Pulmonary artery endothelial cell (primary cell): ENCODE results near the gene MCRIP1. TPM values are rescaled to one million over a fixed set of nuclear protein-coding genes. Genes with fewer than 3 reads are reported as not detected.

Source experiments
- DNase-seq: peaks from one replicate; pipeline ENCODE4 v3.0.0-alpha.2; 2011; ENCODE audit warnings: low read depth, low spot score
- total RNA-seq: library from RNA; depleted of rRNA; stranded (reverse); fragments of >200 nt; gene quantifications from 2 replicates; pipeline ENCODE4 v1.2.3, GENCODE V29; 2014

MCRIP1 gene
- total RNA-seq, 1 donor from 2014 or later = 149 TPM

DNA sequence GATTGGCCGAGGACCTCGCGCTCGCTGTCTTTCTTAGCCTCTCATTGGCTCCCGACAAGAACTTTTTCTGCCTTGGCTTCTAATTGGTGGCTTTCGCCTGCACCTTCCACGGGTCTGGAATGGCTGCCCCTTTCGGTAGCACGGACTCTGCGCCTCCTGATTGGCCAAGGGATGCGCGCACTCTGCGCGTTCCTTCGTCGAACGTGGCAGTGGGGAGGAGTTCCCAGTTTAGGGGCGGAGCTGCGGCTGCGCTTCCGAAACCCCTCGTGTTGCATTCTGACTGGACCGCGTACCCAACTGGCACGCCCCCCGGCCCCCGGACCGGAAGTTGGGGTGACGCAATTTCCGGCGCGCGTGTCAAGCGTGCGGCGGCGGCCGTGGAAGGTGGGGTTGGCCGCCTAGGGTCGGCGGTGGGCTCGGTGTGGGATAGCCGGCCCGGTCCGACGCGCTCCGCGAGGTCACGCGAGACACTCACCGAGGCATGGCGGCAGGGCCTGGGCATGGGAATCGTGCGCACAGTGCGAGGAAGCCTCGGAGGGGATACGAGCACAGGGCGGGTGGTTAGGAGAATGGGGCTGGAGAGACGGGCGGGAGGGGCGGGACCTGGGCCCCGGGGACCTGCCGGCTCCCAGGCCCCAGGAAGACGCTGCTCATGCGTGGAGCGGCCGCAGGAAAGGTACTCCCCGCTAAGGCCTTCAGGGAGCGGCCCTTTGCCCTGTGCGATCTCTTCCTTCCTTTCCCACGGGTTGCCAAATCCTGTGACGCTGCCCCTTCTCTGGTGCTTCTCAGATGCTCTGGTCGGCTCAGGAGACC lies 27.9 kb upstream of the MCRIP1 start:
- peak; percentile 100 for DNase-seq

DNA sequence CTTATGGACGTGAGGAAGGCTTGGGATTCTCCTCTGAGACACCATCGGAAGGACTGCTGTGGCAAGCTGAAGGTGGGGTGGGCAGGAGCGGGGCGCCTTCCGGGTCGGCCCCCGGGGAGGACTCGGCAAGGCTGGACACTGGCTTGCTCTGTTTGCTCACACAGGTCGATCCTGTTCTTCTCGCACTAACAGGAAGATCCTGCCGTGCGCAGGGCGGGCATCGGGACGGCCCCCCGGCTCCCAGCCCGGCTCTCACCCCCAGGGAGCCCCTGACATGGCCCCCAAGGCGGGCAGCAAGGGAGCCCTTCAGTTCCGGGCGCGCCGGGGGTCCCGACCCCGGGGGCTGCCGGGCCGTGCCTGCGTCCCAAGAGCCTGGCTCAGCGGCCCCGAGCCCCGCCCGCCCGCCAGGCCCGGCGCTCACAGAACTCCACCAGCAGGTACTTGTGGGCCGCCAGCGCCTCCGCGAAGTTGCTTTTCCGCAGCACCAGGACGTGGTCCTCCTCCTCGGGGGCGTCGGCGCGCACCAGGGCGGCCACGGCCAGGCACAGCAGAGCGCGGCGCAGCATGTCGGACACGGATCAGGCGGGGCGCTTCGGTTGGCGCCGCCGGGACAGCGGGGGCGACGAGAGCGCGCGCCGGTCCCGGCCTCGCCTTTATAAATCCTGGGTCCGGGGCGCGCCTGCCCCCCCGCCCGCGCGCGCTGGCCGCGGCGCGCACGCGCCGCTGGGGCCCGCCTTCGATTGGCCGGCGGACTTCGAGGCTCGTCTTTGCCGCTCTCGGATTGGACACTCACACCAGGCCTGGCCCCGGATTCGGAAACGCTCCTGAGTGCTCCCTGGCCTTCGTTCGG lies 27.0 kb upstream of the MCRIP1 start, which contains the start of gene P4HB:
TSS of gene P4HB (minus strand) at position 630 of the 850 bp plus-strand sequence. CDS start at position 566, 64 bp downstream.
- DNase-seq = no peak

DNA sequence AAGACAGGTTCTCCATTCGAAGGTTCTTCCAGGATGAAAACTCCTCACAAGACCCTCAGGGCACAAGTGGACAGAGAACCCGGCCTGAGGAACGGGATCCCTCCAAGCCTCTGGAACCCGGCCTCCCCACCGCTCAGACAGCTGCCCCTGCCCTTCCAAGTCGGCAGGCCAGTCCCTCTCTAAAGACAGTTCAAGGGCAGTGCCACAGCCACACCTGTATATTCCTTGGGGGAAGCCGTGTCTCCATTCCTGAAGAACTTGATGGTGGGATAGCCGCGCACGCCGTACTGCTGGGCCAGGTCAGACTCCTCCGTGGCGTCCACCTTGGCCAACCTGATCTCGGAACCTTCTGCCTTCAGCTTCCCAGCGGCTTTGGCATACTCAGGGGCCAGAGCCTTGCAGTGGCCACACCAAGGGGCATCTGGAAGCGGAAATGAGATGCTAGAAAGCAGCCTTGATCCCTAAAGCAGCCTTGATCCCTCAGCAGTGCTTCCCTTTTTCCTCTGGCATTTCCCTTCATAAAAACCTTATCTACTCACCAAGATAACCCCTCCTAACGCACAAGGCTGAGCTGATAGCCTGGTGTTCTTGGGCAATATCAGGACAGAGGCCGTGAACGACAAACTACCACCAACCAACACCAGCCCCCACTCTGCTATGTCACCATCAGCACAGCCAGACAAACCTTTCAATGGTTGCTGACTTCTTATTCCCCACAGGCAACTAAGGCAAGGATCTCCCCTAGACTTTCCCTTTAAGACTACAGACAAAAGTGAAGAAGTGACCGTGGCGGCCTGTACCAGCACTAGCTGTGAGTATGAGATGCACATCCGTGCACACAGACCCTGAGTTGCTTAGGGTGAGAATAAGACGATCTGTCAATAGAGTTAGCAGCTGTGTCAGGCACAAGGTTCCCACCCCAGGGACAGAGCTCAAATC lies 26.1 kb upstream of the MCRIP1 start:
- no peak for DNase-seq

DNA sequence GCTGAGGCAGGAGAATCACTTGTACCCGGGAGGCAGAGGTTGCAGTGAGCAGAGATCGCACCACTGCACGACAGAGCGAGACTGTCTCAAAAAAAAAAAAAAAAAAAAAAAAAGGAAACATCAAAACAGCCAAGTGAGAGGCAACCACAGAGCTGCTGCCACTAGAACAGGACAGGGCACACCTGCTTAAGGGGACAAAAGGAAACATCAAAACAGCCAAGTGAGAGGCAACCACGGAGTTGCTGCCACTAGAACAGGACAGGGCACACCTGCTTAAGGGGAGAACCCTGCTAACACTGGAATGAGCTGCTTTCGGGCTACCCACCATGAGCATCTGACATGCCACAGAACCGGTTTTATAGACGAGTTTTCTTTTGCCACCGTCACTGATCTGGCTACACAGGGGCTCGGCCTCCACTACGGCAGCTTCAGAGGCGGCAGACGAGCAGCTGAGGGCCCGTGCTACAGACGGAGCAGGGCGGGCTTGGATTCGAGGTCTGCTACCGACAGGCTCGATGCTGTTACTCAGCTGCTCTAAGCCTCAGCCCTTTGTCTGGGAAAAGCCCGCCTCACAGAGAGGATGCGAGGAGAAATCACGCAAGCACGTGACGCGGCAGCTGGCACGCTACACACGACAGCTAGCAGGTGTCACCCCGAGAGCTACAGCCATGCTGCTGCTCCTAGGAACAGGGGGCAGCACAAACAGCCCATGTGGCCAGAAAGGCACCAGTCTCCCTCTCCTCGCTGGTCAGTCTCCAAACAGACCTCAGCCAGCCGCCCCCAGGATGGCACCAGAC lies 25.3 kb upstream of the MCRIP1 start:
- DNase-seq = no peak

DNA sequence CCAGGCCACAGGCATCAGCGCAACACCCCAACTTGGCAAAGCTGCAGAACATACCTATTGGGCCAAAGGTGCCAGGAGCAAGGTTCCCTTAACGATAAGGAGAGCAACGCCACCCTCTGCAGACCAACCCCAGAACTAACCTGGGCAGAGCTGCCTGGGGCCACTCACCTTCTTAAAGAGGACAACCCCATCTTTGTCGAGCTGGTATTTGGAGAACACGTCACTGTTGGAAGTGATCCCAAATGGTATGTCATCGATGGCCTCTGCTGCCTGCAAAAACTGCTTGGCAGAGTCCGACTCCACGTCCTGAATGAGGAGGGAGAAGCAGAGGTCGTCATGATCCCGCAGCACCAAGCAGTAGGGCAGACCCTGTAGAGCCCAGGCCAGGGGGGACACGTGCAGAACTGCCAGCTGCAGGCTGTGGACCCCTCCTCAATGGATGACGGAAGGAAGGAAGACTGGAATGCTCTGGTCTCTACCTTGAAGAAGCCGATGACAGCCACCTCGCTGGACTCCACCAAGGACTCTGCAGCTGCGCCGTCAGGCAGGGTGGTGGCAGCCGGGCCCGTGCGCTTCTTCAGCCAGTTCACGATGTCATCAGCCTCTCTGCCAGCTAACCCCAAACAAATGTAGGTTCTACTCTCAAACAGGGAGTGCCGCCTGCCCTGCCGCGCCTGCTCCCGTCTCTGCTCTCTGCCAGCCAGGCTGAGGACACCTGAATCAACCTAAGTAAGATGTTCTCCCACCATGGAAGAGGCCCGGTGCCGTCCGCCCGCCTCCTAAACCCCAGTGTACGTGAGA lies 22.1 kb upstream of the MCRIP1 start:
- DNase-seq = no peak

DNA sequence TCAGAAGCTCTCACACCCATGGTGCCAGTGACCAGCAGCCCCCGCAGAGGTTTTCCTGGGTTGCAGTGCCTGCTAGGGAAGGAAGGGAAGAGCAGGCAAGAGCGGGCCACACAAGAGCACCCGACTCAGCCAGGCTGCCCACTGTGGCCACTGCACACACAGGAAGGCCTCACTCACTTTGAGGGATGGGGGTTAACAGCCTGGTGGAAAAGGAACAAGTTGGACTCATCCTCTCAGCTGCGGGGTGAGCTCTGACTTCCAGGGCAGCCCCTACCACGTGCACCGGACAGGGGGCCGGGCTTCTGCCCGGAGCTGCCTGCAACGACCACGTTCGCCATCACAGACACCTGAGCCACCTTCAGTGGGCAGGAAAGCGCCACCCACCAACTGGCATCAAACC lies 19.1 kb upstream of the MCRIP1 start:
- DNase-seq = no peak

DNA sequence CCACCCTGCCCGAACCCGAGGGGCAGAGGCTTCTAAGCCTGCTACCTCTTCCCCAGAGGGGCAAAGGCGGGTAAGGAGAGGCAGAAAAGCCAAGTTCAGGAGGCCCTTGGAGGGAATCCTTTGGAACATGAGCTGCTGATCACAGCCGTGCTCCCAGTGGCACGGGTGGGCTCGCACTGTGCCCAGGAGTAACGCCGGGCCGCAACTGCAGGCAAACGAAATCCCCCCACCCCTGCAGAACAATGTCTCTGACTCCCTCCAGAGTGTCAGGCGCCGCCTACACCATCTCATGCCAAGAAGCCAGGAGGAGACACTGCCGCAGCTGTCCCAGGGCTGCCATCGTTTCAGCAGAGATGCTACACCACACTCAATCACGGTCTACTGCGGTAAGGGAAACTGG lies 18.3 kb upstream of the MCRIP1 start:
- no peak for DNase-seq

DNA sequence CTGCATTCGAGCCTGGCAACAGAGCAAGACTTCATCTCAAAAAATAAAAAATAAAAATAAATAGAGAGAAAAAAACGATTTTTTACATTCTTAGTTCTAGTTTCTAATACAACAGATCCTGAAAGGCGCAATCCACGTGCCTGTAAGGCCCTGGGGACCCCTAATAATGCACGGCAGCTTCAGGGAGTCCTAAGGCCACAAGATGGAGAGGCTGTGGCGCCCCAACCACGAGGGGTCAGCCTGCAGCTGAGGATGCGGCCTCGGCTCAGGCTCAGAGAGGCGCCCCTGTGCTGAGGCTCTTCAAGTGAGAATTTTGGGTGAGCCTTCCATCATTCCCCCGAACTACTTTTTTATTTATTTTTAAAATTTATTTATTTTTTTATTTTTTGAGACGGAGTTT lies 16.4 kb upstream of the MCRIP1 start:
- DNase-seq = no peak

DNA sequence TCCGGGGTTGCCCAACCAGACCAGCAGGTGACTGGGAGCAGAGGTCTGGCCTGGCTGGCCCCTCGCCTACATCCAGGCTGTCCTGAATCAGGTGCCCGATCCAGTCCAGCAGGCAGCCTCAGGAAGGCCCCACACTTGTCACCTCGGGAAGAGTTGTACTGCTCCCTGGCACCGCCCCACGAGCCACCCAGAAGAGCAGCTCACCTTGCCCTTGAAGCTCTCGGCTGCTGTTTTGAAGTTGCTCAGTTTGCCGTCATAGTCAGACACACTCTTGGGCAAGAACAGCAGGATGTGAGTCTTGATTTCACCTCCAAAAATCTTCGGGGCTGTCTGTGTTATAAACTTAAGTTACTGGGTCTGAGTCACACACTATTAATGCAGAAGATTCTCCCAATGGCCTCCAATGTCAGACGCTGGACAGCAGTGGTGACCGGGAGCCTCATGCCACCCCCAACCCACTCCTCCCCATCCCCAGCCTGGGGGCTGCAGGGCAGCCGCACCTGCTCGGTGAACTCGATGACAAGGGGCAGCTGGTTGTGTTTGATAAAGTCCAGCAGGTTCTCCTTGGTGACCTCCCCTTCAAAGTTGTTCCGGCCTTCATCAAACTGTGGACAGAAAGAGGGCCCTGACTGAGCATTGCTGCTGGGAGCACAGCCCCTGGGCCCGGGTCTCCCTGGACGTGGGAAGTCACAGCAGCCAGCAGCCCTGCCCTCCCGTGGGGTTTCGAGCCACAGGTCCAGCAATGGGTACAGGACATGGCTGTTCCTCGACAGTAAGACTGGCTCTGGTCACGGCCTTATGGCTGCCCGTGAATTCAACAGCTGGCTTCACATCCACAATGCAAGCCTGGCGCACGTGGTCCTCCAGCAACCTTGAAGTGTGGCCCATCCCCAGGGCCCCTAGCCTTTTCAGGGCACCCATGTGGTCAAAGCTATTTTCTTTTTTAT lies 13.9 kb upstream of the MCRIP1 start:
- no peak for DNase-seq

DNA sequence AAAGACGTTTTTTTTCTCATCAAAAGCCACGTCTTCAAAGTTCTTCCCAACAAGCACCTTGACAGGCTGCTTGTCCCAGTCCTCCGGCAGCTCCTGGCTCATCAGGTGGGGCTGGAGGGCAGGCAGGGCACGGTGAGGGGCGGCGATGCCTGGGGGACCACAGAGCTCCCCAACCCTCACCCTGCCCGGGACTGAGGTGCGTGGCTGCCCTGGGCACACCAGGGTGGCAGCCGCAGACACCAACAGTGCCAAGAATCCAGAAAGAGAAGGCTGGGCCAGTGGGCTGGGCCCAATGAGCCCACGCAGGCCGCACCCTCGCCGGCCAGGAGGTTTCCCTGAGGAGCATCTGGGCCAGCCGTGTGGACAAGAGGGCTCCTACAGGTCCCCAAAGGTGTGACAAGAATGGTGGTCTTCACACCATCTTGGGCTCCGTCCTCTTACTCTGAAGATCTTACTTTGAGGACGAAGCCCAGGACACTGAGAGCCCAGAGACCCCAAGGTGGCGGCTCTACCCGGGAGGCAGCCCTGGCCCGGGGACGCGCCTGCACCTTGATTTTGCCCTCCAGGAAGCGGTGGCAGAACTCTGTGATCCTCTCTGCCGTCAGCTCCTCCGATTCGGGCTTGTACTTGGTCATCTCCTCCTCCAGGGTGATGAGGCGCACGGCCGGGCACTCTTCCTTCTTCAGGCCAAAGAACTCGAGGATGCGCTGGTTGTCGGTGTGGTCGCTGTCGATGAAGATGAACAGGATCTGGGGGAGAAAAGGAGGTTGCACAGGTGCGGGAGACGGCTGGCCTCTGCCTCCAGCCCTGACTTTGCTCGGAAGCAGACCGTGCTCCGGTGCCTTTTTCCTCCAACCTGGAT lies 13.0 kb upstream of the MCRIP1 start:
- DNase-seq = no peak

DNA sequence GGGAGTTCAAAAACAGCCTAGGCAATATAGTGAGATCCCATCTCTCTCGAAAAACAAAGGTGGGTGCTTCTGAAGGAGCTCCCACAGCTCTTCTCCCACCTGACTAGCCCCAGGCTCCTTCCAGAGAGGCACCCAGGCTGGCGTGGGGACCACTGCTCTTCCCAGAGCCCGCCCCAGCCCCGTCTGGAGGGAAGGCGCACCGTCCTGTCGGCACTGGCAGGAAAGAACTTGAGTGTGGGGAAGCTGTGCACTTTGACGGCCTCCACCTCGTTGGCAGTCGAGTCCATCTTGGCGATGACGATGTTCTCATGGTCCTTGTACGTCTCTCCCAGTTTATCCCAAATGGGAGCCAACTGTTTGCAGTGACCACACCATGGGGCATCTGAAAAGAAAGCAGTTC lies 12.3 kb upstream of the MCRIP1 start:
- no peak for DNase-seq

DNA sequence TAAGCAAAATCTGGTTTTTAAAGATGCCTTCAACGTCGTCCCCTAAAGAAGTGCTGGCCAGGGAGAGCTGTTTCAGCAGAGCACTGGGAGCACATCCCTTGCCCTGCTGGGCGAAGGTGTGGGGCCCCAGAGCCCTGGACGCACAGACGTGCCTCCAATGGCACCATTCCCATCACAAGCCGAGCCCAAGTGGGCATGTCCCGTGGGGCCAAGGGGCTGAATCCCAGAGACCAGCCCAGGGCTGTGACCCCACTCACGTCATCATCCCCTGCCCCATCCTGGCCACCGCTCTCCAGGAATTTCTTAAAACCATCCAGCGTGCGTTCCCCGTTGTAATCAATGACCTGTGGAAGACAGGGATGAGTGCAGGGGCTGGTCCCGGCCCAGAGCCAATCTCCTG lies 11.8 kb upstream of the MCRIP1 start:
- no peak for DNase-seq

DNA sequence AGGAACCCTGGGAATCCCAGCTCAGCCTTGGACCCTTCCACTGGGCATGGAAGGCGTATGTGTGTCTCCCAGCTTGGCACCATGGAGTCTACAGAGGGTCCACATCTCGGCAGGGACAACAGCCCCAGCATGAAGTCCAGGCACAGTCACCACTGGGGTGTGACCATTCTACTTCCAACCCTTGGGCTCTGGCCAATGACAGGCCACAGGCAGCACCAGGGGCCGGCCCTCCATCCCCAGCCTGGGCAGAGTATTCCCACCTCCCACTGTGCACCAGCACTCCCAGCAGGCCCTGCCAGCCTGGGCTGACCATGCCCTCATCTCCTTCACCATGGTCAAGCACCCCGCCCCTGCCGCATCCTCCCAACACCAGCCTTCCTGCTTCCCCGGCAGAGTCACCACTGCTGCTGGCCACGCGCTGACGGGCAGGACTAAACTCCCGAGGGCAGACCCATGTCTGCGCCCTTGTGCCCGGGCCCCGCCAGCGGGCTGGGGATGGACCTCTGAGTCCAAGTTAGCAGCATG lies 11.3 kb upstream of the MCRIP1 start:
- DNase-seq = no peak

DNA sequence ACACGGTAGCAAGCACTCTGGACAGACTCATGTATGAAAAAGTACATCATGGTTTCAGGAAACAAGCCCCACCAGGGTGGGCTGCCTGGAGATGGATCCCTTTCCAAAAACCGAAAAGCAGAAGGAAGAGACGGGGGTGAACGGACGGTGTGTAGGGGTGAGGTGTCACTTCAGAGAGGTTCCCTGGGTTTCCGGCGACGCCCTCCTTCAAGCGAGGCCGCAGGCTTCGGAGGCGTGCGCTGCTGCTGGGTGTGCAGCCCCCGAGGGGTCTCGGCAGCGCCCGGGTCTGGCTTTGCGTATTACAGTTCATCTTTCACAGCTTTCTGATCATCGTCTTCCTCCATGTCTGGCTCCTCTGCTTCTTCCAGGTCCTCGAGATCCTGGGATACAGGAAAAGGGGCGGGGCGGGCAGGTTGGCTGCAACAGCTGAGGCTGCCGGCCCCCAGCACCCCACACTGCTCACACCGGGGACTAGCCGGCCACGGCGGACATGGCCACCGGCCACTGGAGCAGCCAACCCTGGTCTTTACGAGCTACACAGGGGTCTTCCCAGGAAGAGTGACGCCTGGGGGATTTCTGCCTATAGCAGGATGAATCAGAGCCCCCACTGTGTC lies 10.7 kb upstream of the MCRIP1 start:
- DNase-seq = no peak

DNA sequence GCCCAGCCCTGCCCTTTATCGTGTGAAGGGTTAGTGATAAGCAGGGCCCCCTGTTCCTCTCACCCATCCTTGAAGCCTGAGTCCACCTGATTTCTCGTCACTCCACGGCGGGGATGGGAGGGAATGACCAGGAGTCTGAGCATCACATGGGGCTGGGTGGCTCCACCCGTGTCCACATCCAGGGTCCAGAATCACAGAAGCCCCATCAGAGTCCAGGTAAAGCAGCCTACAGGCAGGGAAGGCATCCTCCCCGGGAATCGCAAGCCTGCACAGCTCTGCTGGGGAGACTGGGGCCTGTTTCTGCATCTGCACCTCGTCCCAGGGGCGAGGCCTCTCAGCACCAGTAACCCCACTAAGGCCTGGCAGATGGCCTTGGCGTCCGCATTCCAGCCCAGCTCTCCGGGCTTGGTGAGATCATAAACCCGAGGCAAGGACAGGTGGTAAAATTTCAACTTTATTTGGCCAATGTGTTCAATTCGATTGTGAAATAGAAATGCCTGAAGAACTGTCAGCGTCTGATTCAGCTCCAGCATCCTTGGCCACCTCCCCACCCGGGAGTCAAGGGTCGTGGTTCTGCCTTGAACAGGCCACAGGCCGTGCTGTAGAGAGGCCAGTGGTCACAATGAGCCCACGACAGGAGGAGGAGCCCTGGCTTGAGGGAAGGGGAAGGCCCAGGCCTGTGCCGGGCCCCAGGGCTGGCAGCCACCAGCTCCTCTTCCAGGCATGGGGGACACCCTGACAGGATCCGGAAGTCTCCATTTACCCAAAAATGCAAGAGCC lies 9.8 kb upstream of the MCRIP1 start:
- no peak for DNase-seq

DNA sequence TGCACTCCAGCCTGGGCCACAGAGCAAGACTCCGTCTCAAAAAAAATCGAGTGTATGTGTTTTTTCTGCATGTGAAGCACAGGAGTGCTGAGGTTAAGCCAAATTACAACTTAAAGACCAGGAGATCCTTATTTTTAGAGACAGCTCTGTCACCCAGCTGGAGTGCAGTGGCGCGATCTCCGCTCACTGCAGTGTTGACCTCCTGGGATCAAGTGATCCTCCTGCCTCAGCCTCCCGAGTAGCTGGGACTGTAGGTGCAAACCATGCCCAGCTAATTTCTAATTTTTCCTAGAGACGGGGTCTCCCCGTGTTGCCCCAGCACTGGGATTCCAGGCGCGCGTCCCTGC lies 9.3 kb upstream of the MCRIP1 start:
- DNase-seq = no peak
